Measurements from ENCODE around the gene ATP5MG.

DNA sequence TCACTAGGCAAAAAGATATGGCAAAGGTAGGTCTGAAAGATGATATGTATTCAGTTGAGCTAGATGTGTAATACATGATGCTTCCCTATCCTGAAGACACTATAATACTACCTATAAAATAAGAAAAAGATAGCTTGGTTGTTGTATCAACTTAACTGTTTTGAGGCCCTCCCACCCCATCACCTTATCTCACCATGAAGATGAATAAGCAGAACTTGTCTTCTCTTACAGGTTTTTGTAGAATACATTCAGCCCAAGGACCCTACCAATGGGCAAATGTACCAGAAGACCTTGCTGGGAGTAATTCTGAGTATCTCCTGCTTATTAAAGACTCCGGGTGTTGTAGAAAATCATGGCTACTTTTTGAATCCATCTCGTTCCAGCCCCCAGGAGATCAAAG is 28.1 kb upstream of the ATP5MG start:
- TF ChIP-seq, protein P1, sequence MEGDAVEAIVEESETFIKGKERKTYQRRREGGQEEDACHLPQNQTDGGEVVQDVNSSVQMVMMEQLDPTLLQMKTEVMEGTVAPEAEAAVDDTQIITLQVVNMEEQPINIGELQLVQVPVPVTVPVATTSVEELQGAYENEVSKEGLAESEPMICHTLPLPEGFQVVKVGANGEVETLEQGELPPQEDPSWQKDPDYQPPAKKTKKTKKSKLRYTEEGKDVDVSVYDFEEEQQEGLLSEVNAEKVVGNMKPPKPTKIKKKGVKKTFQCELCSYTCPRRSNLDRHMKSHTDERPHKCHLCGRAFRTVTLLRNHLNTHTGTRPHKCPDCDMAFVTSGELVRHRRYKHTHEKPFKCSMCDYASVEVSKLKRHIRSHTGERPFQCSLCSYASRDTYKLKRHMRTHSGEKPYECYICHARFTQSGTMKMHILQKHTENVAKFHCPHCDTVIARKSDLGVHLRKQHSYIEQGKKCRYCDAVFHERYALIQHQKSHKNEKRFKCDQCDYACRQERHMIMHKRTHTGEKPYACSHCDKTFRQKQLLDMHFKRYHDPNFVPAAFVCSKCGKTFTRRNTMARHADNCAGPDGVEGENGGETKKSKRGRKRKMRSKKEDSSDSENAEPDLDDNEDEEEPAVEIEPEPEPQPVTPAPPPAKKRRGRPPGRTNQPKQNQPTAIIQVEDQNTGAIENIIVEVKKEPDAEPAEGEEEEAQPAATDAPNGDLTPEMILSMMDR (IDR thresholded peaks at IDR 0.05; ENCODE audit: low read length) = no peak
- no peak for TF ChIP-seq EZH2phosphoT487 (IDR thresholded peaks at IDR 0.05; ENCODE audit: low read length)

All from MM.1S (cell line).